Measurements from ENCODE around the gene NOX3. TPM values are rescaled to one million over a fixed set of nuclear protein-coding genes. Genes with fewer than 3 reads are reported as not detected.
"Not testable (repeated sequence)": the region's sequence is repeated elsewhere in the genome, so short reads cannot be mapped to it uniquely, and the experiment has no call there.

NOX3 gene
- total RNA-seq, 1 donor from 2014 or later, result not detected

GRCh38 chr6:155374681-155375080 is 81.0 kb downstream of the NOX3 start:
- DNase-seq (ENCODE audit: low read depth in 2 of 2), result no peak

GRCh38 chr6:155373276-155373675 is 82.4 kb downstream of the NOX3 start:
- DNase-seq (ENCODE audit: low read depth in 2 of 2), result no peak

GRCh38 chr6:155372256-155372655 is 83.4 kb downstream of the NOX3 start:
- no peak for DNase-seq (ENCODE audit: low read depth in 2 of 2)

- no peak for DNase-seq (ENCODE audit: low read depth in 2 of 2)
Measured at GRCh38 chr6:155371230-155371629, 84.4 kb downstream of the NOX3 start.

GRCh38 chr6:155366325-155366724 is 89.3 kb downstream of the NOX3 start:
- no peak for DNase-seq (ENCODE audit: low read depth in 2 of 2)

- DNase-seq (ENCODE audit: low read depth in 2 of 2), result no peak
Measured at GRCh38 chr6:155364844-155365437, 90.7 kb downstream of the NOX3 start.

- DNase-seq (ENCODE audit: low read depth in 2 of 2), result not testable (repeated sequence)
Measured at GRCh38 chr6:155364021-155364420, 91.6 kb downstream of the NOX3 start.

- not testable (repeated sequence) for DNase-seq (ENCODE audit: low read depth in 2 of 2)
Measured at GRCh38 chr6:155362968-155363632, 92.5 kb downstream of the NOX3 start.

GRCh38 chr6:155354167-155354566 is 101.5 kb downstream of the NOX3 start:
- DNase-seq (ENCODE audit: low read depth in 2 of 2), result no peak

GRCh38 chr6:155352811-155353210 is 102.8 kb downstream of the NOX3 start:
- DNase-seq (ENCODE audit: low read depth in 2 of 2), result no peak

- DNase-seq (ENCODE audit: low read depth in 2 of 2), result no peak
Measured at GRCh38 chr6:155352130-155352420, 103.6 kb downstream of the NOX3 start.

GRCh38 chr6:155351273-155352129 is 104.1 kb downstream of the NOX3 start:
- no peak for DNase-seq (ENCODE audit: low read depth in 2 of 2)

GRCh38 chr6:155349956-155350355 is 105.7 kb downstream of the NOX3 start:
- no peak for DNase-seq (ENCODE audit: low read depth in 2 of 2)

- DNase-seq (ENCODE audit: low read depth in 2 of 2), result no peak
Measured at GRCh38 chr6:155349129-155349528, 106.5 kb downstream of the NOX3 start.

GRCh38 chr6:155347800-155348199 is 107.8 kb downstream of the NOX3 start:
- DNase-seq (ENCODE audit: low read depth in 2 of 2), result no peak

- no peak for DNase-seq (ENCODE audit: low read depth in 2 of 2)
Measured at GRCh38 chr6:155346957-155347356, 108.7 kb downstream of the NOX3 start.

Other genes with a start within 250 kb of the NOX3 start
- not detected in 2 replicates for gene CLDN20, start 191.8 kb downstream of the NOX3 start, total RNA-seq
- 10.2 and 12.1 TPM in 2 replicates for gene TFB1M, start 141.4 kb downstream of the NOX3 start, total RNA-seq